HG03280 (cell line): ENCODE measurements around the gene NOL4L.

Source experiments
- ATAC-seq: cut with Tn5 transposase; IDR thresholded peaks from one replicate; pipeline ENCODE4 v1.9.1; 2021; ENCODE audit warnings: mild to moderate bottlenecking, moderate library complexity; ENCODE audit not compliant: unreplicated experiment

Gene NOL4L

GRCh38 chr20:32585011-32585585 is at the start of gene NOL4L:
NOL4L (minus strand) TSS chr20:32585333; CDS start chr20:32584890, 443 bp downstream.
- no peak for ATAC-seq

- ATAC-seq = no peak
Observed at GRCh38 chr20:32634041-32634805, 49.1 kb upstream of the NOL4L start.

- no peak for ATAC-seq
Observed at GRCh38 chr20:32632461-32633354, 47.6 kb upstream of the NOL4L start.

GRCh38 chr20:32631933-32632460 is 46.9 kb upstream of the NOL4L start:
- no peak for ATAC-seq

- ATAC-seq = no peak
Observed at GRCh38 chr20:32629813-32630212, 44.7 kb upstream of the NOL4L start.

GRCh38 chr20:32628960-32629530 is 43.9 kb upstream of the NOL4L start:
- no peak for ATAC-seq

GRCh38 chr20:32626859-32627636 is 41.9 kb upstream of the NOL4L start:
- no peak for ATAC-seq

- ATAC-seq = no peak
Observed at GRCh38 chr20:32626407-32626806, 41.3 kb upstream of the NOL4L start.

GRCh38 chr20:32625996-32626395 is 40.9 kb upstream of the NOL4L start:
- no peak for ATAC-seq

- no peak for ATAC-seq
Observed at GRCh38 chr20:32624687-32625345, 39.7 kb upstream of the NOL4L start.

- no peak for ATAC-seq
Observed at GRCh38 chr20:32623667-32624157, 38.6 kb upstream of the NOL4L start.

- no peak for ATAC-seq
Observed at GRCh38 chr20:32622585-32623468, 37.7 kb upstream of the NOL4L start.

GRCh38 chr20:32621891-32622584 is 36.9 kb upstream of the NOL4L start:
- ATAC-seq = no peak

GRCh38 chr20:32621071-32621890 is 36.1 kb upstream of the NOL4L start:
- no peak for ATAC-seq

GRCh38 chr20:32619586-32619985 is 34.5 kb upstream of the NOL4L start:
- no peak for ATAC-seq

- no peak for ATAC-seq
Observed at GRCh38 chr20:32614772-32615171, 29.6 kb upstream of the NOL4L start.

- ATAC-seq = no peak
Observed at GRCh38 chr20:32614303-32614702, 29.2 kb upstream of the NOL4L start.
